SK-N-SH (cell line): ENCODE results near the gene NOC2L. TPM values are rescaled to one million over a fixed set of nuclear protein-coding genes. Genes with fewer than 3 reads are reported as not detected.

Experiments used
- CTCF ChIA-PET: fragments of 300-600, 350-600 bp; formaldehyde crosslinking; extraction: SDS; loops from one replicate; lab custom pipeline; 2021; lab: Yijun Ruan, JAX
- POLR2A ChIA-PET: fragments of 350-600 bp; sonication (Branson Sonifier 250); formaldehyde crosslinking; extraction: SDS; loops from one replicate; lab custom pipeline; 2020; ENCODE audit warnings: antibody characterized with exemption, inconsistent platforms; lab: Yijun Ruan, JAX
- DNase-seq: peaks from one replicate; pipeline ENCODE4 v3.0.0; 2012
- H2AFZ ChIP-seq: fragments of 200-600 bp; sonication (generic); 2 replicates; pipeline ENCODE4 v1.8.1; 2016; ENCODE audit warnings: antibody characterized with exemption, mild to moderate bottlenecking, low read depth
- H3F3A ChIP-seq: fragments of 200-600 bp; sonication (generic); replicated peaks from 2 replicates; pipeline ENCODE3; 2016; ENCODE audit warnings: antibody characterized with exemption, mild to moderate bottlenecking; ENCODE audit not compliant: insufficient read depth
- H3K27ac ChIP-seq, 2 experiments: fragments of 200-500 bp in 1 of 2; fragments of 200-600 bp in 1 of 2; sonication (Bioruptor generic) in 1 of 2; sonication (generic), shearing (Covaris generic) in 1 of 2; 2 replicates each; pipeline versions ENCODE4 v1.5.1 to v1.6.1; 2014 to 2016; ENCODE audit warnings: low read depth in 2 of 2, inconsistent platforms in 1 of 2, low read length in 1 of 2, mild to moderate bottlenecking in 1 of 2, mixed read lengths in 1 of 2
- H3K27me3 ChIP-seq: fragments of 200-600 bp; sonication (generic), shearing (Covaris generic); 2 replicates; pipeline ENCODE4 v1.6.1; 2016; ENCODE audit warnings: mixed run types; ENCODE audit not compliant: insufficient read depth
- H3K36me3 ChIP-seq, 2 experiments: fragments of 200-500 bp in 1 of 2; fragments of 200-600 bp in 1 of 2; sonication (Bioruptor generic) in 1 of 2; sonication (generic) in 1 of 2; replicated peaks in 1 of 2; 2 replicates each; pipeline versions ENCODE3 to v1.5.1; 2014 to 2016; ENCODE audit warnings: low read length in 1 of 2, mild to moderate bottlenecking in 1 of 2; ENCODE audit not compliant: insufficient read depth in 2 of 2, control insufficient read depth in 1 of 2
- H3K4me1 ChIP-seq, 2 experiments: fragments of 200-500 bp in 1 of 2; fragments of 200-600 bp in 1 of 2; sonication (Bioruptor generic) in 1 of 2; sonication (generic), shearing (Covaris generic) in 1 of 2; 2 replicates each; pipeline versions ENCODE4 v1.5.1 to v1.6.1; 2014 to 2016; ENCODE audit warnings: low read depth in 1 of 2, low read length in 1 of 2, mixed run types in 1 of 2; ENCODE audit not compliant: insufficient read depth in 2 of 2, control insufficient read depth in 1 of 2
- H3K4me2 ChIP-seq: fragments of 200-600 bp; sonication (generic), shearing (Covaris generic); 2 replicates; pipeline ENCODE4 v1.6.1; 2017; ENCODE audit warnings: mixed run types
- H3K4me3 ChIP-seq, 2 experiments: fragments of 200-500 bp in 1 of 2; fragments of 200-600 bp in 1 of 2; sonication (Bioruptor generic) in 1 of 2; sonication (generic), shearing (Covaris generic) in 1 of 2; 2 replicates each; pipeline versions ENCODE4 v1.5.1 to v1.8.1; 2014 to 2016; ENCODE audit warnings: low read depth in 2 of 2, inconsistent platforms in 1 of 2, low read length in 1 of 2, mild to moderate bottlenecking in 1 of 2, mixed read lengths in 1 of 2, moderate library complexity in 1 of 2
- H3K79me2 ChIP-seq: fragments of 200-600 bp; sonication (generic); 2 replicates; pipeline ENCODE4 v1.8.1; 2017; ENCODE audit warnings: mild to moderate bottlenecking; ENCODE audit not compliant: insufficient read depth
- H3K9ac ChIP-seq: fragments of 200-600 bp; sonication (generic); 2 replicates; pipeline ENCODE4 v1.6.1; 2017; ENCODE audit warnings: mixed run types
- H3K9me2 ChIP-seq: fragments of 200-600 bp; sonication (generic); 2 replicates; pipeline ENCODE4 v1.6.1; 2017; ENCODE audit warnings: mixed run types
- H3K9me3 ChIP-seq: fragments of 200-600 bp; sonication (generic); 2 replicates; pipeline ENCODE4 v1.6.1; 2017; ENCODE audit warnings: mixed run types, mild to moderate bottlenecking, moderate library complexity
- H4K20me1 ChIP-seq: fragments of 200-600 bp; sonication (generic); 2 replicates; pipeline ENCODE4 v1.6.1; 2017; ENCODE audit warnings: mild to moderate bottlenecking, mixed run types; ENCODE audit not compliant: insufficient read depth
- ELF1 ChIP-seq: IDR thresholded peaks from 2 replicates; pipeline ENCODE4 v1.4.0; 2012
- FOSL2 ChIP-seq: IDR thresholded peaks from 2 replicates; pipeline ENCODE4 v1.4.0; 2012; ENCODE audit warnings: low read depth, mild to moderate bottlenecking, moderate library complexity, borderline replicate concordance
- FOXJ3 ChIP-seq: sonication (generic); formaldehyde crosslinking; IDR thresholded peaks from 2 replicates; pipeline ENCODE4 v1.5.1; 2020; ENCODE audit warnings: mild to moderate bottlenecking, missing genetic modification reagents
- GATA2 ChIP-seq: sonication (generic); formaldehyde crosslinking; IDR thresholded peaks from 2 replicates; pipeline ENCODE4 v1.5.0; 2020; ENCODE audit warnings: mild to moderate bottlenecking, missing genetic modification reagents
- IRF3 ChIP-seq: fragments of 150-350 bp; IDR thresholded peaks from 2 replicates; pipeline ENCODE4 v1.6.1; 2016; ENCODE audit warnings: mild to moderate bottlenecking, low read depth, low read length
- JUND ChIP-seq: IDR thresholded peaks from 2 replicates; pipeline ENCODE4 v1.4.0; 2012
- MAX ChIP-seq: IDR thresholded peaks from 2 replicates; pipeline ENCODE4 v1.4.0; 2012; ENCODE audit warnings: low read depth
- POLR2AphosphoS5 ChIP-seq: IDR thresholded peaks from 2 replicates; pipeline ENCODE4 v1.6.1; 2012; ENCODE audit warnings: low read depth, low read length
- RCOR1 ChIP-seq: fragments of 150-350 bp; IDR thresholded peaks from 2 replicates; pipeline ENCODE4 v1.6.1; 2017; ENCODE audit warnings: antibody characterized with exemption, low read length
- RFX5 ChIP-seq: IDR thresholded peaks from 2 replicates; pipeline ENCODE4 v1.6.1; 2012; ENCODE audit warnings: mild to moderate bottlenecking, improper control_type of control experiment, low read length
- SMC3 ChIP-seq: IDR thresholded peaks from 2 replicates; pipeline ENCODE4 v1.6.1; 2012; ENCODE audit warnings: low read depth, low read length, improper control_type of control experiment
- TAF1 ChIP-seq: IDR thresholded peaks from 2 replicates; pipeline ENCODE4 v1.6.1; 2012; ENCODE audit warnings: low read depth, mild to moderate bottlenecking, low read length, moderate library complexity, borderline replicate concordance
- TCF12 ChIP-seq: IDR thresholded peaks from 2 replicates; pipeline ENCODE4 v1.4.0; 2012
- TEAD4 ChIP-seq: IDR thresholded peaks from 2 replicates; pipeline ENCODE4 v1.4.0; 2012; ENCODE audit warnings: mild to moderate bottlenecking, borderline replicate concordance; ENCODE audit not compliant: insufficient read depth
- YY1 ChIP-seq: IDR thresholded peaks from 2 replicates; pipeline ENCODE4 v1.4.0; 2012; ENCODE audit warnings: low read depth, mild to moderate bottlenecking
- WGBS: methylation state at CpG from one replicate; pipeline ENCODE4 v1.1.6; 2017; ENCODE audit warnings: low lambda C conversion rate; 5-methylcytosine and 5-hydroxymethylcytosine counted together
- polyA plus RNA-seq, 3 experiments: library from polyadenylated mRNA; depleted of rRNA; stranded (reverse); fragments of >200 nt; gene quantifications; 2 replicates each; pipeline ENCODE4 v1.2.3, GENCODE V29; 2012

The NOC2L gene
- polyA plus RNA-seq, 1 of the 3 experiments (the other 2 are of a cell fraction): 124 TPM

- POLR2A ChIA-PET: no interaction called here
- CTCF ChIA-PET: interaction anchor here (0.6 to 9.1 kb wide), 8 partner anchors 18 to 143 kb away, joined by 3 to 246 read pairs (median 5); partner anchors contain the start of gene HES4
- Histone ChIP-seq H3K27ac (no peak overlapping the region), H3K9me3 (no peaks in the 10 kb centered on the region), H3K9ac (no peak overlapping the region), H3K4me2 (no peak overlapping the region), H3K36me3 (no peaks in the 10 kb centered on the region), H2AFZ (no peak overlapping the region), H3K79me2 (no peaks in the 10 kb centered on the region), H3K4me3 (no peak overlapping the region), H3K4me1 (peaks cover 0 to 21% of the 10 kb centered on the region in 2 experiments; a peak in 1 of 4 replicates), H3K9me2 (no peaks in the 10 kb centered on the region), H4K20me1 (no peaks in the 10 kb centered on the region), H3K27me3 (no peaks in the 10 kb centered on the region; the same call in 1 of the 2 replicates), H3F3A (peaks cover 3% of the 10 kb centered on the region)
- no peak for TF ChIP-seq GATA2 (CRISPR knock-in tag)
- no peak for TF ChIP-seq FOSL2
- no peak for DNase-seq
- WGBS: 100% methylated on average over 4 of the region's 9 CpGs
These were observed 20.7 kb upstream of the NOC2L start for GRCh38 chr1:979744-980072.

DNA sequence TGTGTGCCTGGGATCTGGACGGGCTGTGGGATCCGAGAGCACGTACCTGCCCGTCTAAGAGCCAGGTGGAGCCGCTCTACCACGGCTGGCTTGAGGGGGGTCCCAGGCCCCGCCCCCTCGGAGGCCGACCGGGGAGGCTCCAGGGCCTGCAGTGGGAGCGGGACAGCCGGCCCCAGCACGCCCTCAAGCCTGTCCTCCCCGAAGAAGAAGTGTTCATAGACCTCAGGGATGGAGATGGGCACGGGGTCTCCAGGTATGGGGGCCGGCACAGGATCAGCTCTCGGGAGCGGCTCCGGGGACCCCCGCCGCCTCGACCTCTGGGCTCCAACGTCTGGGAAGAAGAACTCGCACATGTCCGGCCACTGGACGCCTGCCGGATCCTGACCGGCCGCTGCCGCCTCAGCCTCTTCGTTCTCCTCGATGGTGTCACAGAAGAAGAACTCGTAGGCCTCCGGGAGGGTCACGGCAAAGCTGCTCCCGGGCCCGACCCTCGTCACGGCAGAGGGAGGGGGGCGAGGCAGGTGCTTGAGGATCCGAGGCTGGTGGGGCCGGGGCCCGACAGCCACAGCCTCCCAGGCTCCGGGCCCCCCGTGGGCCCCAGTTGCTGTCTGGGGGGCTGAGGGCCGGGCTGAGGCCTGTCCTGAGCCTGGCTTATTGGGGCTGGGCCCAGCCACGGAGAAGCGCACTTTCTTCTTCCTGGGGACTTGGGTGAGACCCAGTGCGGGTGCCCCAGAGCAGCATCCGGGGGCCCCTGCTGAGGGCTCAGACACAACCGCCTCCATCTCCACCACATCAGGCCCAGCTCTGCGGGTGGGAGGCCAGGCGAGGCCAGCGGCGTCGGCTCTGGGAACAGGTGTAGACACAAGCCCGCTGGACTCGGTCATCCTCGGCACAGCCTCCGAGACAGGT is 20.0 kb upstream of the NOC2L start:
- Histone ChIP-seq H3K4me1 (peaks cover 0 to 21% of the 10 kb centered on the region in 2 experiments; a peak in 1 of 4 replicates), H3K4me2 (no peak overlapping the region), H3K9me3 (no peaks in the 10 kb centered on the region), H3K36me3 (no peaks in the 10 kb centered on the region), H3K4me3 (no peak overlapping the region), H3K79me2 (no peaks in the 10 kb centered on the region), H2AFZ (no peak overlapping the region), H3K27me3 (no peaks in the 10 kb centered on the region), H3F3A (peaks cover 3% of the 10 kb centered on the region), H3K9ac (no peak overlapping the region), H4K20me1 (no peaks in the 10 kb centered on the region), H3K27ac (no peak overlapping the region), H3K9me2 (no peaks in the 10 kb centered on the region)
- TF ChIP-seq YY1 (no peak), TAF1 (no peak), FOSL2 (no peak), JUND (no peak), RCOR1 (no peak), FOXJ3 (CRISPR knock-in tag) (no peak), MAX (no peak), ELF1 (no peak), IRF3 (no peak), RFX5 (no peak), TCF12 (no peak), TEAD4 (no peak), POLR2AphosphoS5 (no peak), SMC3 (no peak)
- DNase-seq: no peak
- POLR2A ChIA-PET: no interaction called here
- CTCF ChIA-PET: interaction anchor here (0.6 to 9.1 kb wide), 5 partner anchors 18 to 110 kb away, joined by 3 to 246 read pairs (median 5); partner anchors contain the start of gene HES4
- no CpG with 5 or more reads among the region's 60 CpGs for WGBS
